T-helper 2 cell treated with Interferon-gamma antibody and Interleukin-4, amounts not matched to agents 5 μg/mL and 100 μg/mL, for 36 hours (primary cell): ENCODE results near the gene TSSK6.

Source experiments
- DNase-seq: peaks from one replicate; pipeline ENCODE4 v3.0.0; 2021; ENCODE audit warnings: low spot score
- H3K27ac Mint-ChIP-seq: one replicate; pipeline ENCODE4 v1.8.0; 2021; ENCODE audit warnings: mild to moderate bottlenecking, mixed read lengths
- H3K27me3 Mint-ChIP-seq: one replicate; pipeline ENCODE4 v1.8.0; 2021; ENCODE audit warnings: low read depth, mixed read lengths
- H3K36me3 Mint-ChIP-seq: one replicate; pipeline ENCODE4 v1.8.0; 2021; ENCODE audit warnings: low read depth, mixed read lengths
- H3K4me1 Mint-ChIP-seq: one replicate; pipeline ENCODE4 v1.8.0; 2021; ENCODE audit warnings: low read depth, mixed read lengths
- H3K4me3 Mint-ChIP-seq: one replicate; pipeline ENCODE4 v1.8.0; 2022; ENCODE audit warnings: mild to moderate bottlenecking, moderate library complexity, mixed read lengths
- H3K9me3 Mint-ChIP-seq: one replicate; pipeline ENCODE4 v1.8.0; 2021; ENCODE audit warnings: mixed read lengths

TSSK6 gene

DNA sequence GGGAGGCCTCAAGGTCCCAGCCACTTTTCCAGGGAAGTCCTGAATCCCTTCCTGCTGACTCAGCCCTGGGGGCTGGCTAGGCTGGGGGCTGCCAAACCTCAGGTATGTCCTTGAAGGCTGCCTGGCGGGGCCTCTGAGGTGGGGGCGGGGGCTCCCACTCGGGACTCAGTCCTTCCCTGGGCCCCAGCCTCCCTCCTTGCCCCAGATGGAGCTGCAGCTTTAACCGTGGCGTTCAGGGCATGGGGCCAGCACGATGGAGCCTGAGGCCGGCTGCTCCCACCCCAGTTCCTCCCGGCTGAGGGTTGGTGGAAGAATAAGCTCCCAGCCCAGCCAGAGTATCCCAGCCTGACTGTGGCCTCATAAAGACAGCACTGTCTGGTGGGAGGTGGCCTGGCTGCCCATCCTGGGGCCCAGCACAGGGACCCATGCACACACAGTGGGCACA is 35.2 kb upstream of the TSSK6 start:
- H3K36me3 Mint-ChIP-seq, result no peaks in the 10 kb centered on the region
- H3K9me3 Mint-ChIP-seq, result no peaks in the 10 kb centered on the region
- H3K27ac Mint-ChIP-seq, result no peak overlapping the region

DNA sequence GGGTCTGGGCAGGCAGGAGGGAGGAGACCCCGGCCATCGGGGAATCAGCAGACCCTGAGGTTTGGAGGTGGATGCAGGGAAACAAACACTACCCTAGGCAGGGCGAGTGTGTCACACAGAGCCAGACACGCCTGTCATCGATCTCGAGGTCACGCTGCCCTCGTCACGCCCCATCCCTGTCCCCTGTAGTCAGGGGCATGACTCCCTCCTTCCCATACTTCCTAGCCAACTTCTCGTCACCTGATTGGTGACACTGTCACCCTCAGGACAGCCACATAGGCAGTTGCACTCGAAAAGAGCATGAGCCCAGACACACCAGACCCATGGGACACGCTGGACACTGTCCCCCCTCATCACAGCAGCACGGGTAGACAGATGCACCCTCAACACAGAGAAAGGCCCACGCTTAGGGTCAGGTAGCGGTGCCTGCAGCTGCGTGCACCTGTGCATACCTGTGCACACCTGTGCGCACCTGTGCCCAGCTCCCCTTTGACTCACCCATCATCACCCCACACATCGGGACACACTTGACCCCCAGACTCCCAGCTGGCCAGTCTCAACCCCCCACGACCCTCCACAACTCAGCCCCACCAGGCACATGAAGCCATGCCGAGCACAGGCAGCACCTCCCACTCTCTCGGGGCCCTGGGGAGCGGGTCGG is 34.6 kb upstream of the TSSK6 start:
- Mint-ChIP-seq H3K27ac (no peak overlapping the region), H3K4me1 (peaks cover 1% of the 10 kb centered on the region), H3K36me3 (no peaks in the 10 kb centered on the region)

More for the DNA sequence above, 35.2 kb upstream of the TSSK6 start:
- Mint-ChIP-seq H3K27me3 (no peaks in the 10 kb centered on the region), H3K4me1 (peaks cover 1% of the 10 kb centered on the region), H3K4me3 (no peak overlapping the region)
- no peak for DNase-seq

DNA sequence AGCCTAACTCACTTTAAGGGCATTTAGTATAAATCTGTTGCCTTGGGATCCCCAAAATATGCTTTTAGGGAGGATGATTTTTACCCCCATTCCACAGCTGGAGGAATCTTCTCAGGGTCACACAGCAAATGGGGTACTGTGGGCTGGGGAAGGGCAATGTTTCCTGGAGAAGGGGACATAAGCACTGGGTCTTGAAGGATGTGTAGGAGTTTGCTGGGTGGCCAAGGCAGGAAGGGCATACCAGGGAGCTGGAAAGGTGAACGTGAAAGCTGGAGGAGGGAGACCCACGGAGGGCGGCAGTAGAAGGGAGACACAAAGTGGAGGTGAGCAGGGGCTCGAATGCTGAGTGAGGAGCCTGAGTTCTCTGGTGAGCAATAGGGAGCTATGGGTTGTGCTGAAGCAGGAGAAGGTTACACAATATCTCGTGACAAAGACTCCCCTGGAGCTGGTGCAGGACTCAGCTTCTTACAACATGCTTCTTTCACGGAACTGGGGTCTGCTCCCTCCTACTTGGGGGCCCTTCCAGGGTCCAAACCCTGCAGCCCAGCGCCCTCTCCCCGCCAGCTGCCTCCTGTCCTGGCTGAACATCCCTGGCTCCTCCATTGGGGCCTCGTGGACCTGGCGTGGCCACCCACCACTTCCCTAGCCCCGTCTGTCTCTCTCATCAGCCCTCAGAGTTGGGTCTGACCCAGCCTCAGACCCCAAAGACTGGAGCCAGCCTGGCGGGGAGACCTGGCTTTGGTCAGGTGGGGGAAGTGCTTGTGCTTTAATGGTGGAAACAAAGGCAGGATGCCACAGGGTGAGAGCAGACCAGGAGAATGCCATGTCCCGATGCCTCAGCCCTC is 33.8 kb upstream of the TSSK6 start:
- DNase-seq, result no peak
- H3K4me3 Mint-ChIP-seq, result no peak overlapping the region
- H3K4me1 Mint-ChIP-seq, result no peaks in the 10 kb centered on the region
- no peak overlapping the region for H3K27ac Mint-ChIP-seq
- no peaks in the 10 kb centered on the region for H3K9me3 Mint-ChIP-seq
- no peaks in the 10 kb centered on the region for H3K36me3 Mint-ChIP-seq
- H3K27me3 Mint-ChIP-seq, result no peaks in the 10 kb centered on the region

More for the DNA sequence above, 34.6 kb upstream of the TSSK6 start:
- Mint-ChIP-seq H3K9me3 (no peaks in the 10 kb centered on the region), H3K27me3 (no peaks in the 10 kb centered on the region), H3K4me3 (no peak overlapping the region)
- DNase-seq, result no peak

DNA sequence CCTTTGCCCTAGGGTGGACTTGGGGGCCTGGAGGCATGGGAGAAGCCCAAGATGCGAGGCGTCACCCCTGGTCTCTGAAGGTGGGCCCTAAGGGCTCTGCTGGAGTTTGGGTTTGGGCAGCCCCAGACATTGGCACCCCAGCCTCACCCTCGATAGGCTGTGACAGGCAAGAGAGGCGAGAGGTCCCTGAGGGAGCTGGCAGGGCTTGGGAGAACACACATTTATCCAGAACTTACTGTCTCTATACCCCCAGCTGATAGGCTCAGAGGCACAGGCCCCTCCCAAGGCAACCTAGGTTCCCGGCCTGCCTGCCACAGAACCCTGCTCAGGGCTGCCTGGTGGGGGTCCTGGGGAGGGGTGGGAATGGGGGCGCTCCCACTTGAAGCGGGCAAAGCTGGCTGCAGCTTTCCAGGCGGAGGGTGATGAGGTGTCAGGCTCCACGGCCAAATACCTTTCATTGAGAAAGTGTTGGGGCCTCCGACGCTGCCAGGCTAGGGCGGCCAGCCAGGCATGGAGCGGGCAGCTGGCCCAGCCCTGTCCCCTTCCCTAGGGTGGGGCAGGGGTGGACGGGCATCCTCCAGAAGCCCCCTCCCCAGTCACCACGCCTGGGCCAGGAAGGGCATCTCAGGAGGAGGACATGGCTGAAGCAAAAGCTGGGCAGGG is 32.5 kb upstream of the TSSK6 start:
- Mint-ChIP-seq H3K4me3 (no peak overlapping the region), H3K9me3 (no peaks in the 10 kb centered on the region), H3K27ac (no peak overlapping the region), H3K4me1 (no peaks in the 10 kb centered on the region), H3K27me3 (no peaks in the 10 kb centered on the region), H3K36me3 (no peaks in the 10 kb centered on the region)
- DNase-seq, result no peak

DNA sequence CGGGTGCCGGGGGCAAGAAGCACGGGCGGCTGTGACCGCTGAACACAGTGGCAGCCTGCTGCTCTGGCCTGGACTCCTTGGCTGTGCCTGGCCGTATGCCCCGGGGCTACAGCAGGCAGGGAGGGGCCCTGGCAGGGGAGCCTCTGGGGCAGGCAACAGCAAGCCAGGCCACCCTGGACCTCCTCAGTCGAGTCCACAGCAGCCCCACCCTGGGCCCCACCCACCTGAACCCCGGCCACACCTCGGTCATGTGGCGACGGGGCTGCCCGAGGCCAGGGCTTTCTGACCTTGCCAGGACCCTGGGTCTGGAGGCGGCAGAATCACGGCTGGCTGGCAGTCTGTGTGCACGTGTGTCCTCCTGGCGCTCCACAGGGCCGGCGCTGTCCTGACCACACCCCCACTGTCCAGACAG is 31.4 kb upstream of the TSSK6 start:
- Mint-ChIP-seq H3K9me3 (no peaks in the 10 kb centered on the region), H3K4me1 (peaks cover 2% of the 10 kb centered on the region), H3K27me3 (no peaks in the 10 kb centered on the region), H3K36me3 (no peaks in the 10 kb centered on the region), H3K4me3 (no peak overlapping the region), H3K27ac (no peak overlapping the region)
- DNase-seq, result no peak

DNA sequence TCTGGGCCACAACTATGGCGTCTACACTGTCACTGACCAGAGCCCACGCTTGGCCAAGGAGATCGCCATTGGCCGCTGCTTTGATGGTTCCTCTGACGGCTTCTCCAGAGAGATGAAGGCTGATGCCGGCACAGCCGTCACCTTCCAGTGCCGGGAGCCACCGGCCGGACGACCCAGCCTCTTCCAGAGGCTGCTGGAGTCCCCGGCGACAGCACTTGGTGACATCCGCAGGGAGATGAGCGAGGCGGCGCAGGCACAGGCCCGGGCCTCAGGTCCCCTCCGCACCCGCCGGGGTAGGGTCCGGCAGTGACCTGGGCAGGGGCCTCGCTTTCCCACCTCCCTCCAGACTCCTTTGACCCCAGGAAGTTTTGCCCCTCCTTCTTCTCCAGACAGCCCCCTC is 30.4 kb upstream of the TSSK6 start:
- Mint-ChIP-seq H3K36me3 (no peaks in the 10 kb centered on the region), H3K4me1 (peaks cover 5% of the 10 kb centered on the region), H3K9me3 (no peaks in the 10 kb centered on the region), H3K4me3 (no peak overlapping the region), H3K27me3 (peaks cover 3% of the 10 kb centered on the region), H3K27ac (no peak overlapping the region)
- DNase-seq, result no peak

DNA sequence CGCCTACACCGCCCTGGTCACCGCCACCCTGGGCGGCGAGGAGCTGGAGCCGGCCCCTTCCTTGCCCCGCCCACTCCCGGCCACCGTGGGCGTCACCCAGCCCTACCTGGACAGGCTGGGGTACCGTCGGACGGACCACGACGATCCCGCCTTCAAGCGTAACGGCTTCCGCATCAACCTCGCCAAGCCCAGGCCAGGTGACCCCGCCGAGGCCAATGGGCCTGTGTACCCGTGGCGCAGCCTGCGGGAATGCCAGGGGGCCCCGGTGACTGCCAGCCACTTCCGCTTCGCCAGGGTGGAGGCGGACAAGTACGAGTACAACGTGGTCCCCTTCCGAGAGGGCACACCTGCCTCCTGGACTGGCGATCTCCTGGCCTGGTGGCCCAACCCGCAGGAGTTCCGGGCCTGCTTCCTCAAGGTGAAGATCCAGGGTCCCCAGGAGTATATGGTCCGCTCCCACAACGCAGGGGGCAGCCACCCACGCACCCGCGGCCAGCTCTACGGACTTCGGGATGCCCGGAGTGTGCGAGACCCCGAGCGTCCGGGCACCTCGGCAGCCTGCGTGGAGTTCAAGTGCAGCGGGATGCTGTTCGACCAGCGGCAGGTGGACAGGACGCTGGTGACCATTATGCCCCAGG is 29.7 kb upstream of the TSSK6 start:
- no peak for DNase-seq
- H3K27ac Mint-ChIP-seq, result no peak overlapping the region
- H3K9me3 Mint-ChIP-seq, result no peaks in the 10 kb centered on the region
- no peak overlapping the region for H3K4me3 Mint-ChIP-seq
- peaks cover 5% of the 10 kb centered on the region for H3K4me1 Mint-ChIP-seq
- no peaks in the 10 kb centered on the region for H3K36me3 Mint-ChIP-seq
- peaks cover 3% of the 10 kb centered on the region for H3K27me3 Mint-ChIP-seq

DNA sequence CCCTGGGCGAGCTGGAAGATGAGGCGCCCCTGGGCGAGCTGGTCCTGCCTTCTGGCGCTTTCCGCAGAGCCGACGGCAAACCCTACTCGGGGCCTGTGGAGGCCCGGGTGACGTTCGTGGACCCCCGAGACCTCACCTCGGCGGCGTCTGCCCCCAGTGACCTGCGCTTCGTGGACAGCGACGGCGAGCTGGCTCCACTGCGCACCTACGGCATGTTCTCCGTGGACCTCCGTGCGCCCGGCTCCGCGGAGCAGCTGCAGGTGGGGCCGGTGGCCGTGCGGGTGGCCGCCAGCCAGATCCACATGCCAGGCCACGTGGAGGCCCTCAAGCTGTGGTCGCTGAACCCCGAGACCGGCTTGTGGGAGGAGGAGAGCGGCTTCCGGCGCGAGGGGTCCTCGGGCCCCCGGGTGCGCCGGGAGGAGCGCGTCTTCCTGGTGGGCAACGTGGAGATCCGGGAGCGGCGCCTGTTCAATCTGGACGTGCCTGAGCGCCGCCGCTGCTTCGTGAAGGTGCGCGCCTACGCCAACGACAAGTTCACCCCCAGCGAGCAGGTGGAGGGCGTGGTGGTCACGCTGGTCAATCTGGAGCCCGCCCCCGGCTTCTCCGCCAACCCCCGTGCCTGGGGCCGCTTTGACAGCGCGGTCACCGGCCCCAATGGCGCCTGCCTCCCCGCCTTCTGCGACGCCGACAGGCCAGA is 29.1 kb upstream of the TSSK6 start:
- peaks cover 3% of the 10 kb centered on the region for H3K27me3 Mint-ChIP-seq
- H3K4me1 Mint-ChIP-seq, result peaks cover 5% of the 10 kb centered on the region
- no peak overlapping the region for H3K4me3 Mint-ChIP-seq

DNA sequence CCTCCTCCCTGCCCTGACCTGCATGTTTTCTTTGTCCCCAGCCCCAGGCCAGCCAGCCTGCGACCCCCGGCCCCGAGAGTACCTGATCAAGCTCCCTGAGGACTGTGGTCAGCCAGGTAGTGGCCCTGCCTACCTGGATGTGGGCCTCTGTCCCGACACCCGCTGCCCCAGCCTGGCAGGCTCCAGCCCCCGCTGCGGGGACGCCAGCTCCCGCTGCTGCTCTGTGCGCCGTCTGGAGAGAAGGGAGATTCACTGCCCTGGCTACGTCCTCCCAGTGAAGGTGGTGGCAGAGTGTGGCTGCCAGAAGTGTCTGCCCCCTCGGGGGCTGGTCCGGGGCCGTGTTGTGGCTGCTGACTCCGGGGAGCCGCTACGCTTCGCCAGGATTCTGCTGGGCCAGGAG is 28.3 kb upstream of the TSSK6 start:
- H3K9me3 Mint-ChIP-seq, result no peaks in the 10 kb centered on the region
- no peak overlapping the region for H3K4me3 Mint-ChIP-seq
- peaks cover 8% of the 10 kb centered on the region for H3K4me1 Mint-ChIP-seq
- H3K27me3 Mint-ChIP-seq, result peaks cover 8% of the 10 kb centered on the region
- DNase-seq, result no peak
- no peaks in the 10 kb centered on the region for H3K36me3 Mint-ChIP-seq
- H3K27ac Mint-ChIP-seq, result no peak overlapping the region

More for the DNA sequence above, 29.1 kb upstream of the TSSK6 start:
- no peaks in the 10 kb centered on the region for H3K36me3 Mint-ChIP-seq
- H3K9me3 Mint-ChIP-seq, result no peaks in the 10 kb centered on the region
- no peak for DNase-seq
- H3K27ac Mint-ChIP-seq, result no peak overlapping the region

DNA sequence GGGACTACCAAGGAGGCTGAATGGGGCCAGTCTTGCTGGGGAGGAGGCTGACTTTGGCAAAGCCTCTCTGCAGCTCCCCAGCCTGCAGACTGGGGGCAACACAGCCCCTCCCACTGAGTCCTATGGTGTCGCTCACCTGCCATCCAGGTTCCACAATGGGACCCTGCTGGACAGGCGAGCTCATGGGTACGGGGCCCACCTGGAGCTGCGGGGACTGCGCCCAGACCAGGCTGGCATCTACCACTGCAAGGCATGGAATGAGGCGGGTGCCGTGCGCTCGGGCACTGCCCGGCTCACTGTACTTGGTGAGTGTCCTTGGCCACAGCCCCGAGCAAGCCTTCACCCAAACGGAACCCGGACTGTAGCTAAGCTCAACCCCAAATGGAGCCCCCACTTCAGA is 27.8 kb upstream of the TSSK6 start:
- Mint-ChIP-seq H3K36me3 (no peaks in the 10 kb centered on the region), H3K4me1 (peaks cover 11% of the 10 kb centered on the region), H3K27ac (no peak overlapping the region), H3K9me3 (no peaks in the 10 kb centered on the region), H3K27me3 (peaks cover 11% of the 10 kb centered on the region), H3K4me3 (no peak overlapping the region)
- DNase-seq, result no peak

DNA sequence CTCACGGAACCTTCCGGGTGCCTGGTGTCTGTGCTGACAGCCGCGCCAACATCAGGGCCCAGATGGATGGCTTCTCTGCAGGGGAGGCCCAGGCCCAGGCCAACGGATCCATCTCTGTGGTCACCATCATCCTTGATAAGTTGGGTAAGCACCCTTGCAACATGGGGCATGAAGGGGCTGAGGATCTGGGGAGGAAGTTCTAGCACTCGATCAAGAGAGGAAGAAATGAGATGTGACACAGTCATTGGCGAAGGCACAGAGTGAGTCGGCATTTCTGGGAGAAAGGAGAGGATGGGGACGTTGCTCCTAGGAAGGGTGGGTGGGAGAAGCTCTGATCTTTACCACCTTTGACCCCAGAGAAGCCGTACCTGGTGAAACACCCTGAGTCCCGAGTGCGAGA is 27.2 kb upstream of the TSSK6 start:
- Mint-ChIP-seq H3K27ac (no peak overlapping the region), H3K4me3 (no peak overlapping the region), H3K9me3 (no peaks in the 10 kb centered on the region), H3K4me1 (peaks cover 14% of the 10 kb centered on the region), H3K27me3 (peaks cover 14% of the 10 kb centered on the region), H3K36me3 (peaks cover 2% of the 10 kb centered on the region)
- no peak for DNase-seq

DNA sequence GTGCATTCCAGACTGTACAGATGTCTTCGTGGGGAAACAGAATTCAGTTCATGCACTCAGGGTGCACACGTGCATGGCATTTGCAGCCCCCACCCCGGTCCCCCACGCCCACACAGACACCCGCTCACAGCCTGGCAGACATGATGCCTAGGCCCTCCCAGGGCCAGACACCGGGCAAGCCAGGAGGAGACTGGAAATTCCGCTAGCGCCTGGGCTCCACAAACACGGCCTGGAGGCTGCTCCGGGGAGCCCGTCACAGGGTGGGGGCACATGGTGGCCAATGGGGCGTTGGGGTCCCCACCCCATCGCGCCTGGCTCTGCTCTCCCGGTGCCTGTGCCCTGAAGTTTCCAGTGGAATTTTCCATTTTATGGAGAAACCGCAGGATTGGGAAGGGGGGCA is 26.3 kb upstream of the TSSK6 start:
- peak overlapping the region; percentile 76 for H3K4me3 Mint-ChIP-seq
- H3K27ac Mint-ChIP-seq, result no peak overlapping the region
- H3K36me3 Mint-ChIP-seq, result peaks cover 4% of the 10 kb centered on the region
- peaks cover 18% of the 10 kb centered on the region for H3K27me3 Mint-ChIP-seq
- H3K9me3 Mint-ChIP-seq, result no peaks in the 10 kb centered on the region
- H3K4me1 Mint-ChIP-seq, result peaks cover 15% of the 10 kb centered on the region
- no peak for DNase-seq

DNA sequence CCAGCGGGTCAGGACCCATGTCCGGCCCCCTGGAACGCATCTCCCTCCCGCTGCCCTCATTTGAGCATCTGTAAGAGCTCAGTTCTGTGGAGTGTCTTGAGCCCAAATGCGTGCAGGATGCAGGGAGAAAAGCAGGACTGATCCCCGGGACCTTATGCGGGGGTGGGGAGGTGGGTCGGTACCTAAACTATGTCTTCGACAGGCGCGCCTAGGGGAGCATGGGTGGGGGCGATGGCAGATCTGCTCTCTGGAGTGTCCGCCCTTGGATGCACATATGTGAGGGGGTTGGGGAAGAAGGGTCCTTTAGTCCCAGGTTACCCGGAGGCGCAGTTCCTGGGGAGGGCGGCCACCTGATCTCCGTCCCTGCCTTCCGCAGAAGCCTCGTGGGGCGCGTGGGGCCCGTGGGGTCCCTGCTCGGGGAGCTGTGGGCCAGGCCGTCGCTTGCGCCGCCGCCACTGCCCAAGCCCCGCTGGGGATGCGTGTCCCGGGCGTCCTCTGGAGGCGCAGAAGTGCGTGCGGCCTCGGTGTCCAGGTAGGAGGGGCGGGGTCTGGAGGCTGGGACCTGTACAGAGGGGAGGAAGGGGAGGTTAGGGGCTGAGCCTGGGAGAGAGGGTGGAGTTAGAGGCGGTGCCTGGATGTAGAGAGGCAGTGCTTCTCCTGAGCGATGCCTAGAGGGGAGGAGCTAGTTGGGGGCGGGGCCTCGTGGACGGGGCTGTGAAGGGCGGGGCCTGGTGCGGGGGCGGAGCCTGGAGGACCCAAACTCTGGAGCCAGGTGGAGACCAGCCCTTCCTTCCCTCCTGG is 25.6 kb upstream of the TSSK6 start:
- peak; percentile 64 for DNase-seq
- peaks cover 21% of the 10 kb centered on the region for H3K27me3 Mint-ChIP-seq
- H3K36me3 Mint-ChIP-seq, result peaks cover 4% of the 10 kb centered on the region
- H3K9me3 Mint-ChIP-seq, result no peaks in the 10 kb centered on the region
- peak overlapping the region; percentile 76 for H3K4me3 Mint-ChIP-seq
- H3K4me1 Mint-ChIP-seq, result peaks cover 15% of the 10 kb centered on the region
- peak overlapping the region; percentile 26 for H3K27ac Mint-ChIP-seq
